Amniotic stem cell (primary cell): Measurements from ENCODE around the gene DENND6A.
A peak's percentile ranks its signal among the peaks of the same experiment; 100 is the strongest.
"Not testable (repeated sequence)": the region's sequence is repeated elsewhere in the genome, so short reads cannot be mapped to it uniquely, and the experiment has no call there.

Experiments used
- DNase-seq: peaks from one replicate; lab custom pipeline; 2025; lab: John Stamatoyannopoulos, UW

DENND6A gene

GRCh38 chr3:57692396-57693147 is at the start of gene DENND6A:
DENND6A (minus strand) TSS chr3:57693077; CDS start chr3:57693018, 59 bp downstream.
- DNase-seq, result peak; percentile 45

- no peak for DNase-seq
Observed at GRCh38 chr3:57740027-57740426, 47.1 kb upstream of the DENND6A start.

GRCh38 chr3:57738391-57738790 is 45.5 kb upstream of the DENND6A start:
- no peak for DNase-seq

- no peak for DNase-seq
Observed at GRCh38 chr3:57737840-57738239, 45.0 kb upstream of the DENND6A start.

GRCh38 chr3:57735405-57735804 is 42.5 kb upstream of the DENND6A start:
- DNase-seq, result no peak

GRCh38 chr3:57733790-57734189 is 40.9 kb upstream of the DENND6A start:
- no peak for DNase-seq

GRCh38 chr3:57731311-57731710 is 38.4 kb upstream of the DENND6A start:
- DNase-seq, result no peak

GRCh38 chr3:57730682-57731081 is 37.8 kb upstream of the DENND6A start:
- DNase-seq, result no peak

- no peak for DNase-seq
Observed at GRCh38 chr3:57729334-57730045, 36.6 kb upstream of the DENND6A start.

GRCh38 chr3:57727106-57727505 is 34.2 kb upstream of the DENND6A start:
- DNase-seq, result no peak

GRCh38 chr3:57726397-57726796 is 33.5 kb upstream of the DENND6A start:
- DNase-seq, result no peak

GRCh38 chr3:57718118-57718517 is 25.2 kb upstream of the DENND6A start:
- DNase-seq, result no peak

GRCh38 chr3:57717205-57717868 is 24.5 kb upstream of the DENND6A start:
- no peak for DNase-seq

GRCh38 chr3:57715686-57716085 is 22.8 kb upstream of the DENND6A start:
- no peak for DNase-seq

- no peak for DNase-seq
Observed at GRCh38 chr3:57709559-57709958, 16.7 kb upstream of the DENND6A start.

- DNase-seq, result no peak
Observed at GRCh38 chr3:57709031-57709430, 16.2 kb upstream of the DENND6A start.

- DNase-seq, result peak; percentile 33
Observed at GRCh38 chr3:57706462-57706861, 13.6 kb upstream of the DENND6A start.

- not testable (repeated sequence) for DNase-seq
Observed at GRCh38 chr3:57705351-57705750, 12.5 kb upstream of the DENND6A start.

GRCh38 chr3:57701781-57702180 is 8.9 kb upstream of the DENND6A start:
- DNase-seq, result no peak

GRCh38 chr3:57700737-57701136 is 7.9 kb upstream of the DENND6A start:
- no peak for DNase-seq

GRCh38 chr3:57699591-57699990 is 6.7 kb upstream of the DENND6A start:
- DNase-seq, result no peak

GRCh38 chr3:57696801-57697321 is 4.0 kb upstream of the DENND6A start:
- no peak for DNase-seq

- DNase-seq, result no peak
Observed at GRCh38 chr3:57694146-57694545, 1.3 kb upstream of the DENND6A start.
